Bronchial epithelial cell (primary cell): ENCODE data around the gene UBE2I. TPM values are rescaled to one million over a fixed set of nuclear protein-coding genes. Genes with fewer than 3 reads are reported as not detected.

Experiments
- DNase-seq: peaks from one replicate; pipeline ENCODE4 v3.0.0-alpha.2; 2010; ENCODE audit warnings: low read depth
- FAIRE-seq: peaks from 2 replicates; lab custom pipeline; 2011; peaks lifted over from hg19 to GRCh38; lab: Jason Lieb, UNC
- H3K27me3 ChIP-seq: 2 replicates; pipeline ENCODE4 v1.5.1; 2011; ENCODE audit warnings: low read length; ENCODE audit not compliant: control insufficient read depth, insufficient read depth
- H3K36me3 ChIP-seq: 2 replicates; pipeline ENCODE4 v1.5.1; 2011; ENCODE audit warnings: low read length; ENCODE audit not compliant: control insufficient read depth, insufficient read depth
- H3K4me3 ChIP-seq: 2 replicates; pipeline ENCODE4 v1.5.1; 2011; ENCODE audit warnings: mild to moderate bottlenecking, low read depth, low read length, control low read depth
- CTCF ChIP-seq: IDR thresholded peaks from 2 replicates; pipeline ENCODE4 v1.5.1; 2011; ENCODE audit warnings: mild to moderate bottlenecking, moderate library complexity, low read length, control low read depth, inconsistent platforms; ENCODE audit not compliant: insufficient read depth, severe bottlenecking
- total RNA-seq: library from RNA; depleted of rRNA; stranded (reverse); fragments of >200 nt; gene quantifications from 2 replicates; pipeline ENCODE4 v1.2.1, GENCODE V29; 2014

UBE2I gene
- total RNA-seq, 1 donor from 2014 or later: 49.8 TPM

DNA sequence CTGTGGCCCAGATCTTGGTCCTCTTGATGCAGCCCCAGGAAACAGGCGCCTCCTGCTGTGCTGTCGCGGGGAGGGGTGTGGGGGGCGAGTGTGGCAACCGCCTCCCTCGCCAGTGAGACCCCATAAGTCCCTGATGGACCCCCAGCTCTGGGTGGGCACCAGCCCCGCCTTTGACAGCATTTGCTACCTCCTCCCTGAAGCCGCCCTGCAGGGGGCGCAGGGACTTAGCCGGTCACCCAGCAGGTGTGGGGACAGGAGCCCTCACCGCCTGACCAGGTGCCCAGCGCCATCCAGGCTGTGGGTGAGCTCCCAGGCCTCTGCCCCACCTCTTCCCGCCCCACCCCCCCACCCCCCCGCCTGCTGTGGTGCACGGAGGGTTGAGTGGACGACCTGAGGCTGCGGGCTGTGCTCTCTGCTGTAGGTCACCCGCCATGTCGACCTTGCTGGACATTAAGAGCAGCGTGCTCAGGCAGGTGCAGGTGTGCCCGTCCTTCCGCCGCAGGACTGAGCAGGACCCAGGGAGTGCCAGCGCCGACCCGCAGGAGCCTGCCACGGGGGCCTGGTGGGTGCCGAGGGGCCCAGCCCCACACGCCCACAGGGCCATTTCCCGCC, 28.8 kb downstream of the UBE2I start:
- peaks cover 24% of the 10 kb centered on the region for H3K27me3 ChIP-seq
- no peak overlapping the region for H3K4me3 ChIP-seq
- FAIRE-seq (no peak), DNase-seq (no peak)
- no peaks in the 10 kb centered on the region for H3K36me3 ChIP-seq
- TF ChIP-seq CTCF: peak; percentile 69

- H3K36me3 ChIP-seq: no peaks in the 10 kb centered on the region
- TF ChIP-seq CTCF: no peak
- peaks cover 20% of the 10 kb centered on the region for H3K27me3 ChIP-seq
- H3K4me3 ChIP-seq: no peak overlapping the region
- DNase-seq (no peak), FAIRE-seq (no peak)
Measured at GRCh38 chr16:1338855-1339675, 29.6 kb downstream of the UBE2I start.

DNA sequence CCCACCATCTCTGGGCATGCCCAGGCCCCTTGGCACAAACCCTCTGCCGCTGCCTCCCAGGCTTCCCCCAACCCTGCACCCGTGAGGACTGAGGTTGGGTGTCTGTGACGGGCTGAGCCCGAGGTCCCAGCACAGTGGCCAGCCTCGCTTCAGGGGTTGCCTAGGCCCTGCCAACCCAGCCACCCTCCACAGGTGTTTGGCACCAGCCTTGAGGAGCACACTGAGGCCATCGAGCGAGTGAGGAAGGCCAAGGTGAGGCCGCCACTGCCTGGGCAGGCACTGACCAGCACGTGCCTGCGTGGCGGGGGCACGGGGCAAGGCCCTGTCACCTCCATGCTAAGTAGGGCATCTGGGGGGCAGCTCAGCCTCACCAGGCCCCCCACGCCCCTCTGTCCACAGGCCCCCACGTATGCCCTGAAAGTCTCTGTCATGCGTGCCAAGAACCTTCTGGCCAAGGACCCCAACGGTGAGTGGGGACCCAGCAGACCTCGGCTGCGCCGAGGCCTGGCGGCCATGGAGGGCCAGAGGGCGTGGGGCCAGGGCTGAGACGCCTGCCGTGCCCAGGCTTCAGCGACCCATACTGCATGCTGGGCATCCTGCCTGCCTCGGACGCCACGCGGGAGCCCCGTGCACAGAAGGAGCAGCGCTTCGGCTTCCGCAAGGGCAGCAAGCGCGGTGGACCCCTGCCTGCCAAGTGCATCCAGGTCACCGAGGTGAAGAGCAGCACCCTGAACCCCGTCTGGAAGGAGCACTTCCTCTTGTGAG, 31.5 kb downstream of the UBE2I start:
- no peaks in the 10 kb centered on the region for H3K36me3 ChIP-seq
- FAIRE-seq (no peak), DNase-seq (no peak)
- no peak for TF ChIP-seq CTCF
- no peak overlapping the region for H3K4me3 ChIP-seq
- H3K27me3 ChIP-seq: peaks cover 5% of the 10 kb centered on the region

- H3K4me3 ChIP-seq: no peak overlapping the region
- no peak for FAIRE-seq
- DNase-seq: no peak
- no peak for TF ChIP-seq CTCF
- peaks cover 1% of the 10 kb centered on the region for H3K27me3 ChIP-seq
- no peaks in the 10 kb centered on the region for H3K36me3 ChIP-seq
Measured at GRCh38 chr16:1341495-1342420, 32.3 kb downstream of the UBE2I start.
